C1 segment of cervical spinal cord (tissue), 14 donors: ENCODE results near the gene TRIM14.
A peak's percentile ranks its signal among the peaks of the same experiment; 100 is the strongest.
"Not testable (repeated sequence)": the region's sequence is repeated elsewhere in the genome, so short reads cannot be mapped to it uniquely, and the experiment has no call there.

Experiments used
- DNase-seq, 14 donors: peaks; one replicate each; lab custom pipeline; 2025; lab: John Stamatoyannopoulos, UW

Gene TRIM14

DNA sequence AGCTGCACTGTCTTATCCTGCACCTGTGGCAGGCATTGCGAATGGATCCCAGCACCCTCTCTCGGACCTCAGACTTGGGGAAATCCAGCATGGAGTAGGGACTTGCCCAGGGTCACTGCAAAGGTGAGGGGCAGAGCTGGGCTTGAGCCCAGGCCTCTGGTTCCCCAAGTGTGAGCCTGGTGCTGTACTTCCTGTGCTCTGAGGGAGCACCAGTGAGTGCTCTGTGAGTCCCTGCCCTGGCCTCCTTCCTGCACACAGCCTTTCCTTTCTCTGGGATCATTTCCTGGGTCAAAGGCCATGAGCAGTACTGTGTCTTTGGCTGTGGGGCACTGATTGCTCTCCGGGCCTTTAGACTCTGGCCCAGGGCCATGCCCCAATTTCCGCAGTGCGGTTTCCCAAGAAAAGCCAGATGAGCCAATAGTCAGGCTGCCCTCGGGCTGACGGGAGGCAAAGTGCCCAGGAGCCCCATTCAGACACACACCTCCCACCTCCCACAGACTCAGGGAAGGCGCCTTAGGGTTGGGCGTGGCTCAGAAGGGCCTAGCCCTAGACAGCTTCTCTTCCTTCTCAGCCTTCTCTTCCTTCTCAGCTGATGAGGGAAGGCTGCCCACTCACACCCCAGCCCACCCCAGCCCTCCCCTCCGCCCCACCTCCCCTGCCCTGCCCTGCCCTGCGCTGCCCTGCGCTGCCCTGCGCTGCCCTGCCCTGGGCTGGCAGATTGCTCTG is 23.3 kb upstream of the TRIM14 start:
- DNase-seq: peak in 6 of 14 donors; percentile 9 to 34 (median 12)

DNA sequence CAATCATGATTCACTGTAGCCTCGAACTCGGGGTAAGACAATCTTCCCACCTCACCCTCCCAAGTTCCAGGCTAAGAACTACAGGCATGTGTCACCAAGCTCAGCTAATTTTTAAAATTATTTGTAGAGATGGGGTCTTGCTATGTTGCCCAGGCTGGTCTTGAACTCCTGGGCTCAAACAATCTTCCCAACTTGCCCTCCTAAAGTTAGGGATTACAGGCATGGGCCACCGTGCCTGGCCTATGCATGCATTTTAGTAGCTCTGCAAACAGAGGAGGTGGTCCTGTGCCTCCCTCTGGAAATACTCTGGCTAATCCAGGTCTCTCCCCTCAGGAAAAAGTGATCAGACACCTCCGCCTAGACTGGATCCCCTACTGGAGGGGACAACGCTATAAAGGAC is 21.5 kb upstream of the TRIM14 start:
- DNase-seq: no peak

DNA sequence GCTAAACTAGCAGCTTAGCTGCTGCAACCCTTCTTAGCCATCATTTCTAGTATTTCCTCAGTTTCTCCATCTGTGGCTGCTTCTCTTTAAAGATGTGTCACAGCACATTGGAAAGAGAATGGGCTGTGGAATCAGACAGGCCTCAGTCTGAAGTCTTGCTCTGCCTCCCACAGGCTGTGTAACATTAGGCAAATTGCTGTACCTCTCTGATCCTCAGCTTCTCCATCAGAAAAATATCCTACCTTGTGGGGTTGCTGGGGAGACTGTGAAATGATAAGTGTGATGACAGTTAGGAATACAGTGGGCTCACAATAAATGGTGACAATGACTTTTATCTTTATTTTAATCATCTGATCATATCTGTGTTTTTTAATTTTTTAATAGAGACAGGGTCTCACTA is 17.5 kb upstream of the TRIM14 start:
- no peak for DNase-seq

DNA sequence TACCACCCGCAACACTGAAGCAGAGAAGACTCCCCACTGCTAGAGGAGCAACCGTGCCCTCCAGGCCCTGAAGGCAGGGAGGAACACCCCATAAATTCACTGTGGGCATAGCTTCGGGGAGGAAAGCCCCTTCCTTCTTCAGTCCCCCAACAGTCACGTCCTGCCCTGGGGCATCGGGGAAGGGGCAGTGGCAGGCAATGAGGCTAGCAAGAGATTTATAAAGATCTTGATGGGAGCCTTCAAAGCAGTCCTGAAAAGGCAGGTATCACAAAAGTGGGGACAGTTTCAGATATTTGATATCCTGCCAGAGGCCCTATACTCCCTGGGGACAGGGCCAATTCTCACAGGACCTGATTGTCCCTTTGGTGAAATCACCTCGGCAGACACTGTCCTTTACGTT is 16.9 kb upstream of the TRIM14 start:
- no peak for DNase-seq

DNA sequence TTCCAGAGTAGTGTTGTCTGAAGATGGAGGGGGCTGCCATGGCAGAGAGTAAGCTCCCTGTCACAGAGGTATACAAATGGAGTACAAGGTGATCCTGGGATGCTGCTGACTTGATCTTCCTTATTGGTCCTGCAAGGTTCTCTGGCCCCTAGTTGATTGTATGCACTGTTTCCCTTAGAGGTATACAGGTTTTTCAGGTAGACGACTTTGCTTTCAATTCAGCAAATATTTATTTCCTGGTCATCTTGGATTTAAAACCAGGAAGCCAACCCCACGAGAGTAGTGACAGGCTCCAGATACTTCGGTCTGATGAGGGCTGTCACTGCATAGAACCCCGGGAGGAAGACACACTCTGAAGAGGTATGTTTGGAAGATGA is 16.5 kb upstream of the TRIM14 start:
- no peak for DNase-seq

DNA sequence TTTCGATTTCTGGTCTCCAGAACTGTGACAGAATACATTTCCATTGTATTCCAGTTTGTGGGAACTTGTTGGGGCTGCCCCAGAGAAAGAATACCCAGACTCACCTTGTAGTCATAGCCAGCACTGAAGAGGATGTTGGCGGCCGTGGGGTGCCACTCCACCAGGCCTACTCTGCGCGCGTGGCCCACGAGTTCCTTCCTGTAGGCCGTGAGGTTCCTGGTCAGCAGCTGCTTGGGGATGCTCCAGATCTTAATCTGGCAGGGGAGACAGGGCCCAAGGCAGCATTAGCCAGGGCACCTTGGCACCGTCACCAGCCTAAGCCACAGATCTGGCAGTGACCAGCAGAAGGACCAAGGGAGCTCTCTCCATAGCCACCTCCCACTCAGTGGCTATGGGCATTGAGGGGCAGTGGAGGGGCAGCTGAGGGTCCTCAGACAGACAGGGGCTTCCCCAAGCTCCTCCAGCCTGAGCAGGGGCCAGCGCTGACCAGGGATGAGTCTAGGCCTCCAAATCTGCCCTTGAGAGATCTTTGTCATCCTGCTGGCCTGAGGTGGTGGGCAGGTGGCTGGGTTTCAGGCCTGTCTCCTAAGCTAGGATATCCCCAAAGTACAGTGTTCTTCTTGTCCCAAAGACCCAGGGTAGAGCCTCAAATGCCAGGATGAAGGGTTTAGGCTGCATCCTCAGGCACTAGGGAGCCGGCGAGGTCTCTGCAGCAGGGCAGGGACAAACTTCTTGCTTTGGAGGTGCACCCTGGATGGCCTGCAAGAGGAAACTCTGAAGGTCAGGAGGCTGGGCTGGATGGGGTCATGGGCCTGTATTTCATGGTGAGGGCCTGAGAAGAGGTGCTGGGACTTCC is 15.9 kb upstream of the TRIM14 start:
- DNase-seq: no peak

DNA sequence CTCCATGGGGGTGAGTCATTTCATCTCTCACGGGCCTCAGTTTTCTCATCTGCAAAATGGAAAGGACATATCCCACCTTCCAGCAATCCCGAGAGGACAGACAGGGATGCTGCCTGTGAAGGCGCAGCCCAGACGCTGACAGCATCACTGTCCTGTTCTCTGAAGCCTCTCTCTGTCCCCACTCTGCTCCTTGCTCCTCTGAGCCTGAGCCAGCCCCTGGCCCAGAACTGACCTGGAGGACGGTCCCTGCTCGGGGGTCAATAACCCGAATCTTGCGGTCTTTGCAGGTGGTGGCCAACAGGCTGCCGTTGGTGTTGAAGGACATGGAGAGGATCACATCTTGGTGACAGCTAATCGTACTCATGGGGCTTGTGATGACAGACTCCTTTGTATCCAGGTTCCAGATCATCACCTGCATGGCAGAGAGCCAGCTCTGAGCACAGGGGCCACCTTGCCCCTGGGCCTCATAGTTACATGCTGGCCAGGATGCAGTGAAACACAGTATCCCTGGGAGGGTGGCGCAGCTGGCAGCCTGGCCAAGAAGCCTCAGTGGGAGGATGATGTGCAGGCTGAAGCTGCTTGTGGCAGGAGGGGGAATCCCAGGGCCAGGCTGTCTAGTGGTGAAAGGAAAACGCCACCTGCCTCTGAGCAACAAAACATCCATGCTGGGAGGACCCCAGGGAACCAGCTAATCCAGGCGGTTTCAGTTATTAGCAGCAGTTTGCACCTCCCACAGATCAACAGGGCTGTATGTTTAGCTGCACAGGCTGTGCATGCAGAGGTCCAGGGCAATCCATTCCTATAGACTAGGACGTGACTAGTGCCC is 14.0 kb upstream of the TRIM14 start:
- no peak for DNase-seq

DNA sequence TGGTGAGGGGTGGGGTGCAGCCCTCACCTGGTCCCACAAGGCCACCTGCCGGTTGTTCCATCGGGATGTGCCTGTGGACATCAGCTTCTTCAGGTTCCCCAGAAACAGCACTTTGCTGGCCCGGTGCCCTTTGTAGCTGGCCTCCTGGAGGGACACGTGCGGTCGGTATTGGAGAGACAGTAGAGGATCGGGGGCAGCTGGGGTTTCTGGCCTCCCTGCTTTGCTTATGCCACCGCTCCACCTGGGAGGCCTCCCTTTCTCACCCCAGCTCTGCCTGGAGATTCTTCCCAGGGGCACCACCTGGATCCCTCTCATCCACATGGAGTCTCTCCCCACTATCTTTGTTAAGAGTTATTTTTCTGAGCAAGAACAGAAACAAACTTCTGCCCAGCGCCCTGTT is 13.1 kb upstream of the TRIM14 start:
- no peak for DNase-seq

DNA sequence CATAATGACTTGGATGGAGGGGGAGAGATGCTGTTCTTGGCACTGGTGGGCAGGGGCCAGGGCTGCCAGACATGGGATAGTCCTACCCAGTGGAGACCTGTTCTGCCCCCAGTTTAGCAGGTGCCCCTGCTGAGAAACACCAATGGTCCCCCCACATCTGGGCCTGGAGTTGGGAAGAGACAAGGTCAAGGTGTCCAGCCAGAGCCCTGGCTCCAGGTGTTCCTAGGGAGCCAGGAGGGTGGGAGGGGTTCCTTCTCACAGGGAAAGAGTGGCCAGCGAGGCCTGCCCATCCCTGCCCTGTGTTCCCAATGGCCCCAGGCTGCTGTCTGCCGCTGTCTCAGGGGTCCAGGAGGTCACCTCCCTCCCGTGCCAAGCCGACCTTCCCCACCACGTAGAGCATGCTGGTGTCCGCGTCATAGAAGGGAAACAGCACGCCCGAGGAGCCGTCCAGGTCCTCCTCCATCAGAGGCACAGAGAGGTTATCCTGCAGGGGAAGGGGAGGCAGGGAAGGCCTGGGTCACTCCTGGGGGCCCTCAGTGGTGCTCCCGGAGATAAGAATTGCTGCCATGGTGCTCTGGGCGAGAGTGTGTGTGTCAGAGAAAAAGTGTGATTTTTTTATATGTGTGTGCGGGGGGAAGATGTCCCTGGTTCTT is 11.7 kb upstream of the TRIM14 start:
- DNase-seq: no peak

DNA sequence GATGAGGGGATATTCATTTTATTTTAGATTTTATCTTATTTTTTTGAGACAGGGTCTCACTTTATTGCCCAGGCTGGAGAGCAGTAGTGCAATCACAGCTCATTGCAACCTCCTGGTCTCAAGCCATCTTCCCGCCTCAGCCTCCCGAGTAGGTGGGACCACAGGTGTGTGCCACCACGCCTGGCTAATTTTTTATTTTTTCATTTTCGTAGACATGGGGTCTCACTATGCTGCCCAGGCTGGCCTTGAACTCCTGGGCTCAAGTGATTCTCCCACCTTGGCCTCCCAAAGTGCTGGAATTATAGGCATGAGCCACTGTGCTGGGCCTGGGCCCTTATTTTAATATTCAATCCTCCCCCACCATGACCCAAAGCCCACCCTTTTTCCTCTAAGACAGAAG is 11.0 kb upstream of the TRIM14 start:
- DNase-seq: not testable (repeated sequence)

DNA sequence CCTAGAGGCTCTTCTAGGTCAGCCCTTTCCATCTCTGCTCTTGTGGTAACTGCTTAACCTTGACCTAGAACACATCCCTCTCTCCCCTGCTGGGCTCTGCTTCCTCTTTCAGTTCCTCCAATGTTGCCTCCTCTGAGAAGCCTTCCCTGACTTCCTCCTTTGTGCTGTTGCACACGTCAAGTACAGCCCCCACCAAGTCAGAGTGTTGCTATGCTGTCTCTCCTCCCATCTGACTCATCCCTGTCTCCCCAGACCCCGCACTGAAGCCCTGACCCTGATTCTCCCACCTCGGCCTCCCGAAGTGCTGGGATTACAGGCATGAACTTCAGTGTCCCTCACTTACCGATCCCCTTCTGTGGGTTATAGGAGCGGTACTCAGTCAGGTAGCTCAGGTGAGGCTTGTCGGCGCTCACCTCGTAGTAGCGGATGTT is 10.4 kb upstream of the TRIM14 start:
- DNase-seq: peak in 2 of 14 donors; percentile 11 to 18

DNA sequence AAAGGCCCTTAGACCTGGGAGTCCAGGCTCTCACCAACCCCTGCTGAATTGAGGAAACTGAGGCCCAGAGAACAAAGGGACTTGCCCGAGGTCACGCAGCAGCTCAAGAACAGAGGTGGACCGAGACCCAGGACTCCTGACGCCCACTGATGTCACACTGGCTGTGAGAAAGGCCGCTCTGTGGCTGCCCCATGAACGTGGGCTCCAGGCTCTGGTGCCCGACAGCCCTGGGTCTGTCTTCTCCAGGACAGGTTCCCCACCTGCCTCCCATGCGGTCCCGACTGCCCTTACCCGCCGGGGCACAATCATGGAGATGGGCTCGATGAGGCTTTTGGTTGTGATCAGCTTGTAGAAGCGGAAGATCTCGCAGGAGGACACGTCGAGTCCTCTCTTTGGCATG is 9.3 kb upstream of the TRIM14 start:
- DNase-seq: no peak

DNA sequence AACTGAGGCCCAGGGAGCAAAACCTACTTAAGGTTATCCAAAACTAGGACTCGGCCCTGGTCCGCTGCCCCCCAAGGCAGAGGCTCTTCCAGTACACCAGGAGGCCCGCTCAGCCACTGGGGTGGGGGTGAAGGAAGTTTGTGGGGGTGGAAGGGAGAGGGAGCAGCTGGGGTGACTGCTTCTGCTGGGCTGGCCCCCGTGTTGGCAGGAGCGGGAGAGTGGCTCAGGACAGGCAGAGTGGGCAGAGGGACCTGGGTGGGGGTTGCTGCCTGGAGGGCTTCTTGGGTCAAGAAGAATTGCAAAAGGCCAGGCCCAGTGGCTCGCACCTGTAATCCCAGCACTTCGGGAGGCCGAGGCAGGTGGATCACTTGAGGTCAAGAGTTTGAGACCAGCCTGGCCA is 8.2 kb upstream of the TRIM14 start:
- no peak for DNase-seq

DNA sequence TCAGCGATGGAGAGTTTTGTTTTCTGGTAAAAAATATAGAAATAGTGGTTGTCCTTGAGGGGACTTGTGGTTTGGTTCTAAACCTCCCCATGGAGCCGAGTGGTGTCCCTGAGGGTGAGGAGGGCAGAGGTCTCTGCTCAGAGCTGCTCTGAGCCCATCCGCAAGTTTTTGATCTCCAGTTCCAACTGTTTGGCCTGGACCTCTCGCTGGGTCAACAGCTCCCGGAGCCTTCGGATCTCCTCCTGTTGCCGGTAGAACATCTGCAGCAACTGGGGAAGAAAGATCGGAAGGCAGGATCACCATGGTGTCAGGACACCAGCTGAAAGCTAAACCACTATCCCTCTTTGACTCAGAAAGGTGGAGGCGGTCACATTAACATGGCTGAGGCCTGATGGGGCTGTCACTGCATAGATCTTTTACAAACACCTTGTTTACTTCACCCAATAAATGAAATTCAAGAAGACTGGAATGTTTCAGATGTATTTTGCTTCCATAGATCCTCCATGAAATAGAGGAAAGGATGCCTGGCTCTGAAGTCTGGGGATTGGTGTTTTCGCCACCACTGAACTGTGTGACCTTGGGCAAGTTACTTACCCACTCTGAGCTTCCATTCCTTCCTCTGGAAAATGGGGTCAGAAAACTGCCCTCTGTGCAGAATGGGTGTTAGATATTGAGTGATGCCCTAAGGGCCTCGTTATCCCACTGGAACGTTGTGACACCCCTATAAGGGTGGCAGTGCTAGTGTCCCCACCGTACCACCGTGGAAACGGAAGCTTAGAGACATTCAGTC is 5.8 kb upstream of the TRIM14 start:
- no peak for DNase-seq

DNA sequence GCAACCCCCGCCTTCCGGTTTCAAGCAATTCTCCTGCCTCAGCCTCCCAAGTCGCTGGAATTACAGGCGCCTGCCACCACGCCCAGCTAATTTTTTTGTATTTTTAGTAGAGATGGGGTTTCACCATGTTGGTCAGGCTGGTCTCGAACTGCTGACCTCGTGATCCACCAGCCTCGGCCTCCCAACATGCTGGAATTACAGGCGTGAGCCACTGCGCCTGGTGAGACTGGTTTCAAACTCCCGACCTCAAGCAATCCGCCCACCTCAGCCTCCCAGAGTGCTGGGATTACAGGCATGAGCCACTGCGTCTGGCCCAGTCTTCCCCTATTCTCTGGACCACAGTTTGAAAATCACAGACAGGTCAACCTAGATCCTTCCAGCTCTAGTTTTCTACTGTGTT is 5.1 kb upstream of the TRIM14 start:
- DNase-seq: not testable (repeated sequence)

DNA sequence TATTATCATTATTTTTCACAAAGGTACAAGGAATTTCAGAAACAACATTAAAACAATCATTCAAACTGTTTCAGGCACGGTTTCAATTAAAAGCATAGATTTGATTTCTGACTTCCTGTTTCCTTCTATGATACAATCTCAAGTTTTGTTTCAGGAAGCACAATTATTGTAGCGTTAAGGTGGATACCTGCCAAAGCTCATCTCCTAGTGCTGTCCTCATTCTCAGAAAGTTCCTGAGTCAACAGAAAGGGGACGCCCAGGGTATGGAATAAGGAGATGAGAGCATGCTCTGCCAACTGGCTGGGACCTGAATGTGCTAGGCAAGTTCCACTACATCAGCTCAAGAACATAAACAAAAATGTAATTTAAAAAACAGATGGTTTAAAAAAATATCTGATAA is 2.0 kb upstream of the TRIM14 start:
- no peak for DNase-seq

DNA sequence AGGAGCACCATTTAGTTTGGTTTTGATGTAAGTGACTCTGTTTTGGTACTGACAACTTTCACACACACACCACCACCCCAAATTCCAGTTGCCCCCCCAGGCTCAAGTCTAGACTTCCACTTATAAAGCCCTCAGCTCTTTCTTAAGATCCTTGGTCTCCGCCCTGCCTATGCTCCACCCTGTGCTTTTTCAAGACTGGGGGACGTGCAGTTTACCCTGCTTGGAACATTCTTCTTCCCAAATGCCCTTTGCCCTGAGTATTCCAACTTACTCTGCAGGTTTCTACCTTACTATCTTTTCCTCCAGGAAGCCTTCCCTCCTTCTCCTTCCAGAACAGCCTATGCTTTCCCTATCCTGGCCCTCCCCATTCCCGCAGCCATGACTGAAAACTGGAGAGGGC is 1.5 kb upstream of the TRIM14 start:
- DNase-seq: no peak

DNA sequence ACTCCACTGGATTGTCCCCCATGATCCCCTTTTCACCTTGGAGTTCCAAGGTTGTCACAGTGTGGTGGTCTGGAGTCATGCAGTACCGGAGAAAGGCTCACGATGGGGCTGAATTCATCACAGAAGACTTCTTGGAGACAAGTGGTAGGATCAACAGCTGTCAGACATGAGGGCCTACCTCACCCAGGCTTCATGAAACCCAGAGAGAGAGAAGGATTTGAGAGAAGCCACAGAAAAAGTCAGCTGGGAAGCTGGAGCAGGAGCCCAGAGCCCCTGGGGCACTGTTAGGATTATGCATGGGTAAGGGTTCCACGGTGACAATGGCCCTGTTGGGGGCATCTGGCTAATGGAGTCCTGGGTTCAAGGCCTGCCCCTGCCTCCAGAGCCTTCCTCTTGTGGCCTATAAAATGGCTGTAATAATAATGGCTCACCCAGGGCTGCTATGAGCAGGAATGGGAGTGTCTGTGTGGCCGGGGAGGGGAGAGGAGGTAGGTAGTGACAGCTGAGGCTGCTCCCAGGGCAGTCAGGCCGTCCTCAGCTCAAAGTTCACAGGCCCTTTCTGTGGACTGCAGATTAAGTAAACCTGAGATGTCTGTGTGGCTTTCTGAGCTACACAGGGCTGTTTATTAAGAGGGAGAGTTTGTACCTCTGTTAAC is 910 bp downstream of the TRIM14 start:
- DNase-seq: no peak

DNA sequence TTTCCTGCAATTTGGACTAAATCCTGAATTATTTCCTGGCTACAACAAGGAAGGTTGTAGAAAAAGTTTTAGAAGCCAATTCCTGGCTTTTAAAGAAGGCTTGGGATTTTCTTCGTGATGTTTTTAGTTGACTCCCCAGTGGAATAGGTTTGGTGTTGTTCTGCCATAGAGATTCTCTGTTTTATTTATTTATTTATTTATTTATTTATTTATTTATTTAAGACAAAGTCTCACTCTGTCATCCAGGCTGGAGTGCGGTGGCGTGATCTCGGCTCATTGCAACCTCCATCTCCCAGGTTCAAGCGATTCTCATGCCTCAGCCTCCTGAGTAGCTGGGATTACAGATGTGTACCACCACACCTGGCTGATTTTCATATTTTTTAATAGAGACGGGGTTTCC is 1.9 kb downstream of the TRIM14 start:
- DNase-seq: not testable (repeated sequence)

DNA sequence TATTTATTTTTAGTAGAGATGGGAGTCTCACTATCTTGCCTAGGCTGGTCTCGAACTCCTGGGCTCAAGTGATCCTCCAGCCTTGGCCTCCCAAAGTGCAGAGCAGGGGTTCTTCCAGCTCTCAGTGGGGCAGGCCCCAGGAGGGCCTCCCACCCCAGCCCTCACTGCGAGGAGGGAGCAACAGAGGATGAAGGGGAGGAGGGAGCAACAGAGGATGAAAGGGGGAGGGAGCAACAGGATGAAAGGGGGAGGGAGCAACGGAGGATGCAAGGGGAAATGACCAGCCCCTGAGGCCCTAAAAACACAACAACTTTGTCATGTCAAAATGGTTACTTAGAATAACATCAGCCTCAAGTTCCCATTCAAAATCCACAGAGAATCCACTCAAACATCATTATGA is 10.0 kb downstream of the TRIM14 start:
- DNase-seq: no peak
